HEK293T (cell line): Measurements from ENCODE around the gene SUCLG1.

Experiments
- FOXM1 ChIP-seq: fragments of 450-650 bp; IDR thresholded peaks from 2 replicates; pipeline ENCODE4 v1.6.1; 2017; ENCODE audit warnings: mild to moderate bottlenecking, borderline replicate concordance
- SP1 ChIP-seq: fragments of 450-650 bp; IDR thresholded peaks from 2 replicates; pipeline ENCODE4 v1.6.1; 2017
- SUZ12 ChIP-seq: fragments of 450-650 bp; IDR thresholded peaks from 2 replicates; pipeline ENCODE4 v1.6.1; 2016; ENCODE audit warnings: mild to moderate bottlenecking

DNA sequence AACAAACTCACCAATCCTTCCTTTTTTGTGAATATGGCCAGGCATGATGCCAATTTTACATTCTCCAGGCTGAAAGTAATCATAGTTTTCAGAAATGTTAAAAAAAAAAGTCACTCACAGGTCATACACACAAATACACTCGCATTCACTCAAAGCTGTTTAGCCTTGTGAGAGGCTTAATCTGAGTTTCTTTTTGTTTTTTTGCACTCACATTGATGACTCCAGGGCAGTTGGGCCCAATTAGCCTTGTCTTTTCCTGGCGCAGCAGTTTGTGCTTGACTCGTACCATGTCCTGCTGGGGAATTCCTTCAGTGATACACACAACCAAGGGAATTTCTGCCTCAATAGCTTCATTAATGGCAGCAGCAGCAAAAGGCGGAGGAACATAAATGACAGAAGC lies 18.0 kb downstream of the SUCLG1 start:
- no peak for TF ChIP-seq SUZ12
- TF ChIP-seq SP1: no peak
- TF ChIP-seq FOXM1: no peak
